Fibroblast of villous mesenchyme (primary cell): ENCODE results near the gene PAQR7. TPM values are rescaled to one million over a fixed set of nuclear protein-coding genes. Genes with fewer than 3 reads are reported as not detected.

Experiments
- DNase-seq: peaks from one replicate; pipeline ENCODE4 v3.0.0-alpha.2; 2010; ENCODE audit warnings: low read depth
- H3K4me3 ChIP-seq: 2 replicates; pipeline ENCODE4 v1.5.1; 2011; ENCODE audit warnings: low read depth, mild to moderate bottlenecking, low read length
- CTCF ChIP-seq: IDR thresholded peaks from 2 replicates; pipeline ENCODE4 v1.5.1; 2012; ENCODE audit warnings: low read depth, mild to moderate bottlenecking, low read length; ENCODE audit not compliant: insufficient read depth
- total RNA-seq: library from RNA; depleted of rRNA; stranded (reverse); fragments of >200 nt; gene quantifications from 2 replicates; pipeline ENCODE4 v1.2.3, GENCODE V29; 2012

PAQR7 gene
- total RNA-seq, 1 donor, result 16.0 TPM

- H3K4me3 ChIP-seq, result no peak overlapping the region
- peak; percentile 98 for TF ChIP-seq CTCF
- peak; percentile 92 for DNase-seq
These were observed 20.0 kb upstream of the PAQR7 start for GRCh38 chr1:25895365-25895990.

- TF ChIP-seq CTCF, result no peak
- peak; percentile 70 for DNase-seq
- no peak overlapping the region for H3K4me3 ChIP-seq
These were observed 17.6 kb upstream of the PAQR7 start for GRCh38 chr1:25893116-25893515.

GRCh38 chr1:25891606-25892005 lies 16.1 kb upstream of the PAQR7 start:
- no peak for DNase-seq
- no peak for TF ChIP-seq CTCF
- H3K4me3 ChIP-seq, result no peak overlapping the region

GRCh38 chr1:25890239-25891034 lies 14.9 kb upstream of the PAQR7 start:
- H3K4me3 ChIP-seq, result no peak overlapping the region
- DNase-seq, result peak; percentile 82
- TF ChIP-seq CTCF, result no peak

- TF ChIP-seq CTCF, result peak; percentile 51
- no peak overlapping the region for H3K4me3 ChIP-seq
- DNase-seq, result peak; percentile 42
These were observed 14.0 kb upstream of the PAQR7 start for GRCh38 chr1:25889470-25889869.

GRCh38 chr1:25888426-25888987 lies 13.0 kb upstream of the PAQR7 start:
- H3K4me3 ChIP-seq, result no peak overlapping the region
- DNase-seq, result no peak
- TF ChIP-seq CTCF, result no peak
